ENCODE data around the gene PRKD2.
"Not testable (repeated sequence)": the region's sequence is repeated elsewhere in the genome, so short reads cannot be mapped to it uniquely, and the experiment has no call there.

The PRKD2 gene

DNA sequence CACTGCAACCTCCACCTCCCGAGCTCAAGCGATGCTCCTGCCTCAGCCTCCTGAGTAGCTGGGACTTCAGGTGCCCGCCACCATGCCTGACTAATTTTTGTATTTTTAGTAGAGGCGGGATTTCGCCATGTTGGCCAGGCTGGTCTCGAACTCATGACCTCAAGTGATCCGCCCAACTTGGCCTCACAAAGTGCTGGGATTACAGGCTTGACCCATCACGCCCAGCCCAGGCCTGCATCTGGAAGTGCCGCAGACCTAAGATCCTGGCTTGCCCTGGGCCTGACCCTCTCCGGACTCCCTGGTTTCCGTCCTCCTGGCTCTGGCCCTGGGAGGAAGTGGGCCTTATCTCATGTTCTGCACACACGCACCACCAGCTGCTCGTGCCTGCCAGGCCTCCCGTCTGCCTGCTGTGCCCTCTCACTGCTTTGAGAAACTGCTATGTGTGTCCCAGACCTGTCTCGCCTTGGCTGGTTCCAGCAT is 87.3 kb downstream of the PRKD2 start:
- DNase-seq = no peak

DNA sequence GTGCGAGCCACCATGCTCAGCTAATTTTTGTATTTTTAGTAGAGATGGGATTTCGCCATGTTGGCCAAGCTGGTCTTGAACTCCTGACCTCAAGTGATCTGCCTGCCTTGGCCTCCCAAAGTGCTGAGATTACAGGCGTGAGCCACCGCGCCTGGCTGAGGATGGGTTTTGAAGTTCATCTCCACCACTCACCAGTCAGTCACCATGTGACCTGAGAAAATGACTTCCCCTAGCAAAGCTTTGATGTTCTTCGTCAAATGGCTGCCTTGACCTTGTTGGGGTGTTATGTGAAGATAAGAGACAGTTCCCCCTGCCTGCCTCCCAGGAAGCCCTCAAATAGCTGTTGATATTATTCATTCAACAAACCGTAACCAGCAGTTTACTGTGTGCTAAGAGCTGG is 87.9 kb downstream of the PRKD2 start:
- DNase-seq = not testable (repeated sequence)

DNA sequence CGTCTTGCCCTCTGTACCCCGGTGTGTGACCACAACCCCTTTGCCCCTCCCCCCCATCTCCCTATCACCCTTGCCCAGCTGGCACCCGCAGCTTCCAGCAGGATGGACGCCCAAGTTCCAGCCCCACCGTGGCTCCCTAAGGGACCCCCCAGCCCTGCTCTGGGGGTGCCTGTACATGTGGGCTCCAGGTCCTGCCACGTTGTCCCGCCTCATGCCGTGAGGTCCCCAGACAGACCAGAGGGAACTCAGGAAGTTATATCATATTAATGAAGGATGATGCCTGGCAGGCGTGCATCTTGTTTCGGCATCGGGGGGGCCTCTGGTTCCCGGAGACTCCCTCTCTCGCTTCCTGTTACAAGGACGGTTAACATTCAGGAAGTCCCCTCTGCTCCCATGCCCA is 90.5 kb downstream of the PRKD2 start:
- DNase-seq = no peak

DNA sequence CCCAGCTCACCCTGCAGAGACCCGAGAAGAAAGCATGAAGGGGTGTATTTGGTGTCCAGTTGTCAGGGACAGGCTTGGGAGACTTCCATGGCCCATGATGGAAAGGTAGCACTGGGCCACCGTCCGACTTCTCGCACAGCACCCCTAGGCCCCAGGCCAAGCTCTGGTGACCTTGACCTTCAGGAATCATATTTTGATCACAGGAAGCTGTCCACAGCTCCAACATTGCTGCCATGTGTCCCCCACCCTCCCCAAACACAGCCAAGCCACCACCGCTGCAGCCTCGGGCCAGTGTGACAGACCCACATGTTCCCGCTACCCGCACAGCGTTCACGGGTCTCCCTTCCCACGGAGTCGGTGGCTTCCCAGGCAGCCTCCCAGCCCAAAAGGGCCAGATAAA is 91.2 kb downstream of the PRKD2 start:
- DNase-seq = no peak

DNA sequence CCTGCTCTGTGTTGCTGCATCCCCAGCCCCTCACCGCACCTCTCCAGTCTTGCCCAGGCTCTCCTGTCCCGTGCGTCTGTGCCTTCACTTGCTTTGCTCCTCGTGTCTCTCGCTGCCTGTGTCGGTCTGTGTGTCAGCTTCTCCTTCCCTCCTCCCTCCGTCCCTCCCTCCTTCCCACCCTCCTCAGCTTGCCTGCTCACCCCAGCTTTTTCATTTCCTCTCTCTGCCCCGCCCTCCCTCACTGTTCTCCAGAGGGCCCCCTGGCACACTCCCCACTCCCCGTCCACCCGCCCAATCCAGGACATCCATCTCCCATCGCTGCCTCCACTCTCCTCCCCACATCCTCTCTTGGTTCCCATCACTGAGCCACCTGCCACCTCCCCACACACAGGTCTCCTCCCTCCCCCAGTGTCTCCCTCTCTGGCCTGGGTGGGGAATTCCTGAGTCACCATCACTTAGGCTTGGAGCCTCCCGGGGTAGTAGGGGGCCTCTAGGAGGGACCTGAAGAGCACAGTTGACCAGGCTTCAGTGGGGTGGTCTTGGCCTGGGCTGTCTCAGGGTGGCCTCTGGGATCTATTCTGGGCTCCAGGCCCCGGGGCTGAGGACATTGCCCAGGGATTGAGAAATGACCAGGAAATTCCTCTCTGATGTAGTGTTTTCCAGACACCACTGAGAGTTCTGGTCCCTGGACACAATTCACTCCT is 91.8 kb downstream of the PRKD2 start, which contains the start of gene PTGIR:
Gene PTGIR, minus strand, starts transcription at position 132 of the 704 bp plus-strand sequence. CDS start 864 bp downstream, outside the sequence.
- DNase-seq = peak; percentile 35
